ENCODE data around the gene NPL. TPM values are rescaled to one million over a fixed set of nuclear protein-coding genes. Genes with fewer than 3 reads are reported as not detected.

The NPL gene
- polyA plus RNA-seq, 1 donor (not counting 4 experiments of a cell fraction or from before 2014, with no cell fraction given) = 9.0 TPM

GRCh38 chr1:182768963-182769362 lies 20.6 kb upstream of the NPL start:
- H2AFZ ChIP-seq (ENCODE audit: control insufficient read depth, low read length) = no peak overlapping the region
- DNase-seq (ENCODE audit: low read depth, low spot score) (no peak), FAIRE-seq (peak; percentile 23)
- dilution Hi-C loops (cut with MboI; ENCODE audit: extremely low pct_ligation_motif_present, low sequenced_read_pairs) = no loop called here
- H3K9me1 ChIP-seq (ENCODE audit: control insufficient read depth, extremely low read depth, insufficient read depth, low read length) = no peaks in the 10 kb centered on the region
- H3K4me2 ChIP-seq (ENCODE audit: control insufficient read depth, extremely low read depth, insufficient read depth, low read depth, low read length) = no peak overlapping the region
- no peak for TF ChIP-seq CTCF (optimal IDR thresholded peaks at IDR 0.05 in 1 of 3, IDR thresholded peaks at IDR 0.05 in 1 of 3, conservative IDR thresholded peaks at IDR 0.05 in 1 of 3; ENCODE audit: extremely low read depth in 1 of 3, insufficient read depth in 2 of 3, low read length in 3 of 3)
- TF ChIP-seq EZH2 (IDR thresholded peaks at IDR 0.05; ENCODE audit: low read length) = no peak
- no peaks in the 10 kb centered on the region for H3K36me3 ChIP-seq (ENCODE audit: control insufficient read depth in 2 of 2, extremely low read depth in 1 of 2, insufficient read depth in 2 of 2, low read length in 2 of 2)
- H3K9ac ChIP-seq (ENCODE audit: control insufficient read depth, extremely low read depth, insufficient read depth, low read length) = no peak overlapping the region
- no peaks in the 10 kb centered on the region for H4K20me1 ChIP-seq (ENCODE audit: control insufficient read depth, extremely low read depth, insufficient read depth, low read length)
- H3K4me1 ChIP-seq (ENCODE audit: control insufficient read depth, extremely low read depth, insufficient read depth, low read length) = no peaks in the 10 kb centered on the region
- H3K9me3 ChIP-seq (ENCODE audit: control insufficient read depth, low read depth, low read length) = no peaks in the 10 kb centered on the region
- no peak overlapping the region for H3K27ac ChIP-seq (ENCODE audit: control insufficient read depth, insufficient read depth, low read length)
- H3K4me3 ChIP-seq (ENCODE audit: control insufficient read depth in 2 of 3, extremely low read depth in 1 of 3, insufficient read depth in 2 of 3, low read depth in 1 of 3, low read length in 3 of 3) = no peak overlapping the region
- H3K79me2 ChIP-seq (ENCODE audit: control insufficient read depth, insufficient read depth, low read length) = no peaks in the 10 kb centered on the region
- no peaks in the 10 kb centered on the region for H3K27me3 ChIP-seq (ENCODE audit: control insufficient read depth, extremely low read depth, insufficient read depth, low read length)

- Histone ChIP-seq H3K4me2 (ENCODE audit: control insufficient read depth, extremely low read depth, insufficient read depth, low read depth, low read length) (no peak overlapping the region), H4K20me1 (ENCODE audit: control insufficient read depth, extremely low read depth, insufficient read depth, low read length) (no peaks in the 10 kb centered on the region), H2AFZ (ENCODE audit: control insufficient read depth, low read length) (no peak overlapping the region), H3K4me3 (ENCODE audit: control insufficient read depth in 2 of 3, extremely low read depth in 1 of 3, insufficient read depth in 2 of 3, low read depth in 1 of 3, low read length in 3 of 3) (no peak overlapping the region), H3K9me1 (ENCODE audit: control insufficient read depth, extremely low read depth, insufficient read depth, low read length) (no peaks in the 10 kb centered on the region), H3K27ac (ENCODE audit: control insufficient read depth, insufficient read depth, low read length) (no peak overlapping the region), H3K79me2 (ENCODE audit: control insufficient read depth, insufficient read depth, low read length) (no peaks in the 10 kb centered on the region), H3K27me3 (ENCODE audit: control insufficient read depth, extremely low read depth, insufficient read depth, low read length) (no peaks in the 10 kb centered on the region), H3K9me3 (ENCODE audit: control insufficient read depth, low read depth, low read length) (no peaks in the 10 kb centered on the region), H3K36me3 (ENCODE audit: control insufficient read depth in 2 of 2, extremely low read depth in 1 of 2, insufficient read depth in 2 of 2, low read length in 2 of 2) (no peaks in the 10 kb centered on the region), H3K9ac (ENCODE audit: control insufficient read depth, extremely low read depth, insufficient read depth, low read length) (no peak overlapping the region), H3K4me1 (ENCODE audit: control insufficient read depth, extremely low read depth, insufficient read depth, low read length) (no peaks in the 10 kb centered on the region)
- TF ChIP-seq CTCF (optimal IDR thresholded peaks at IDR 0.05 in 1 of 3, IDR thresholded peaks at IDR 0.05 in 1 of 3, conservative IDR thresholded peaks at IDR 0.05 in 1 of 3; ENCODE audit: extremely low read depth in 1 of 3, insufficient read depth in 2 of 3, low read length in 3 of 3) = no peak
- TF ChIP-seq EZH2 (IDR thresholded peaks at IDR 0.05; ENCODE audit: low read length) = no peak
- dilution Hi-C loops (cut with MboI; ENCODE audit: extremely low pct_ligation_motif_present, low sequenced_read_pairs) = no loop called here
- DNase-seq (ENCODE audit: low read depth, low spot score) = no peak
- no peak for FAIRE-seq
These were observed 19.3 kb upstream of the NPL start for GRCh38 chr1:182770232-182770631.

Measured in keratinocyte (primary cell).